Activated T-cell treated with anti-CD3 and anti-CD28 coated beads, Interleukin-2, amount 50 U/mL, for 48 hours (primary cell): ENCODE data around the gene PLA2G6.

Experiments
- DNase-seq, 2 experiments: peaks; one replicate each; pipeline ENCODE4 v3.0.0-alpha.2; 2020

The PLA2G6 gene

GRCh38 chr22:38067761-38068360, 113.8 kb downstream of the PLA2G6 start:
- no peak for DNase-seq

- DNase-seq = no peak
Measured at GRCh38 chr22:38067028-38067415, 114.6 kb downstream of the PLA2G6 start.

GRCh38 chr22:38066381-38067027, 115.1 kb downstream of the PLA2G6 start:
- no peak for DNase-seq

- no peak for DNase-seq
Measured at GRCh38 chr22:38065539-38065938, 116.1 kb downstream of the PLA2G6 start.

GRCh38 chr22:38062791-38063190, 118.8 kb downstream of the PLA2G6 start:
- DNase-seq = no peak
